HG02588 (cell line): ENCODE measurements around the gene PDE6A.

ENCODE experiments used
- ATAC-seq: cut with Tn5 transposase; IDR thresholded peaks from one replicate; pipeline ENCODE4 v1.9.1; 2021; ENCODE audit warnings: mild to moderate bottlenecking, moderate library complexity; ENCODE audit not compliant: unreplicated experiment

PDE6A gene

GRCh38 chr5:149930749-149931574 is 13.6 kb downstream of the PDE6A start:
- ATAC-seq, result no peak

- ATAC-seq, result no peak
These were observed 14.4 kb downstream of the PDE6A start for GRCh38 chr5:149930043-149930748.

DNA sequence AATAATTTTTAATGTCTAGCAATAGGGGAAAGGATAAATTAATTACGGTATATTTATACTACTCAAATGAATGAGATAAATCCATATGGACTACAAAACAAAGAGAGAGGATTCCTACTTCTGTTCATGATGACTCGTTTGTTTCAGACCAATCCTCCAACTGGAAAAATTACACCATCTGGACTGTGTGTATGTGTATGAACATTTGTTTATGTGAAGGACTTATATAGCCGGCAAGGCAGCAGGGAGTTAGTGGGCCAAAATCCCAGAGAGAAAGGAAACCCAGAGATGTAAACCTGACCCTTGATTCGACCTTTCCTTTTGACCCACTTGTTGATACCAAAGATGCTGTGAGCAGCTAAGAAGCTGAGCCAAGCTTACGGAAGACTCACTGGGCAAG is 20.1 kb downstream of the PDE6A start:
- ATAC-seq, result no peak

DNA sequence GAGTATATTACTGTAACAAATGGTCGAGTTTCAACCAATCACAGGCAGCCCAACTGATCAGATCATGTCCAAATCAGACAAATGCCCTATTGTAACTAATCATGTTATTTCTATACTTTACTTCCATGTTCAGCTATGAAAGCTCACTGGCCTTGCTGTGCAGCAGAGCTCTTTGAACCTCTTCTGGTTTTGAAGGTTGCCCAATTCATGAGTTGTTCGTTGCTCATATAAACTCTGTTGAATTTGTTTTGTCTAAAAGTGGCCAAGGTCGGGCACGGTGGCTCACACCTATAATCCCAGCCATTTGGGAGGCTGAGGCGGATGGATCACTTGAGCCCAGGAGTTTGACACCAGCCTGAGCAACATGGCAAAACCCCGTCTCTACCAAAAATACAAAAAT is 21.6 kb downstream of the PDE6A start:
- ATAC-seq, result no peak

- no peak for ATAC-seq
These were observed 23.0 kb downstream of the PDE6A start for GRCh38 chr5:149921597-149921996.

GRCh38 chr5:149917073-149917676 is 27.4 kb downstream of the PDE6A start:
- ATAC-seq, result no peak

DNA sequence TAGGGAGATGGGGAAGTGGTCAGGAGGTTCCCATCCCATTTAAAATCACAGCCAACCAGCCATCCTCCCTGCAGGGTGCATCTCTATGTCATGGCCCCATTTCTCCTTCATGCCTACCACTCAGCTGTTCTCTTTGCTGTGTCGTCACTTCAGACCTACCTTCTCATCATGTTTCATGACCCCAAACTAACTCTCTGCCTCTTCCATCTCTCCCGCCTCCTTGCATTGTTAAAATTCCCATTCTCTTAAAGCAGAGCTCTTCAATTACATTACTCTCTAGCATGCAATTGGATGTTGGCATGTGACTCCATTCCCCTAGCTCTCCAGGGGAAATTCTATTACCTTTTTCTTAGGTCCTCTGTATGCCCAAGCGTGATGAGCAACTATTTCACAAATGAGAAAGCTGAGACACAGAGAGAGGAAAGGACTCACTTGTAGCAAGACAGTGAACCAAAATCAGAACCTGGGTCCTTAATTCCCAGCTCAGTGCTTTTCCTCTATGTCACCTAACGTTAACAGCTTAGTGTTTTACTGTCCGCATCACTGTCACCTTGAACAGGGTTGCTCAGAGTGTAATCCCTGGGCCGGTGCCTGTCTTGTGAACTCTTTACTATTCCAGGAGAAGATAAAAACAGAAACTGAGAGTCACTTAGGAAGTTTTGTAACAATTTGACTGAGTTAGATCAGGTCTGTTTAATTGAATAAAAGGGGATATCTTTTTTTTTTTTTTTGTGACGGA is 28.1 kb downstream of the PDE6A start:
- no peak for ATAC-seq

- no peak for ATAC-seq
These were observed 29.0 kb downstream of the PDE6A start for GRCh38 chr5:149915392-149916260.

- no peak for ATAC-seq
These were observed 30.9 kb downstream of the PDE6A start for GRCh38 chr5:149913436-149914419.

- ATAC-seq, result no peak
These were observed 32.2 kb downstream of the PDE6A start for GRCh38 chr5:149912226-149912871.

DNA sequence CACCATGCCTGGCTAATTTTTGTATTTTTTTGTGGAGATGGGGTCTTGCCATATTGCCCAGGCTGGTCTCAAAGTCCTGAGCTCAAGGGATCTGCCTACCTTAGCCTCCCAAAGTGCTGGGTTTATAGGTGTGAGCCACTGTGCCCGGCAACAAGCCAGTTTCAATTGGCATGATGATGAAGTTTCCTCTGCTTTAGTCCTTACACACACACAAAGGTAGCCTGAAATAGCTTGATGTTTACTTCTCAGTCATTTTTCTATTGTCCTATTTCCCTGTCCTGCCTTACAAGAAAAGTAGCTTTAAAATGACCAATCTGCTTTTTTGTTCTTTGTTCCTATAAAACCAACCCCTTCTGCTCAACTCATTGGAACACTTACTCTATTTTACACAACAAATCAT is 33.6 kb downstream of the PDE6A start:
- no peak for ATAC-seq

DNA sequence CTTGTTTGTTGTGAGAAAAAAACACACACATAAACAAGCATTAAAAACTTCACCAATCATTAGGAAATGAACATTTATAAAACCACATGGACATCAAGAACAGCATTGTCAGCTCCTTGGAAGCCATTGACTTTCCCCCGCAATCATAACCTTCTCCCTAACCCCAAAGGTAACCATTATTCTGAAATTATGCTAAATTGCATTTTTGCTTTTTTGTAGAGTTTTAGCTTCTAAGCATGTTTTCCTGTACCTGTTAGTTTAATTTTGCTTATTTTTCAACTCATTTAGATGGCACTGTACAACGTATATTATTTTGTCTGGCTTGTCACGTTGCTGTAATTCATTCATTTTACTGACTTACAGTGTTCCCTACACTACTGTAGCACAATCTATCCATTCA is 36.8 kb downstream of the PDE6A start:
- no peak for ATAC-seq

- ATAC-seq, result no peak
These were observed 39.6 kb downstream of the PDE6A start for GRCh38 chr5:149904977-149905376.

DNA sequence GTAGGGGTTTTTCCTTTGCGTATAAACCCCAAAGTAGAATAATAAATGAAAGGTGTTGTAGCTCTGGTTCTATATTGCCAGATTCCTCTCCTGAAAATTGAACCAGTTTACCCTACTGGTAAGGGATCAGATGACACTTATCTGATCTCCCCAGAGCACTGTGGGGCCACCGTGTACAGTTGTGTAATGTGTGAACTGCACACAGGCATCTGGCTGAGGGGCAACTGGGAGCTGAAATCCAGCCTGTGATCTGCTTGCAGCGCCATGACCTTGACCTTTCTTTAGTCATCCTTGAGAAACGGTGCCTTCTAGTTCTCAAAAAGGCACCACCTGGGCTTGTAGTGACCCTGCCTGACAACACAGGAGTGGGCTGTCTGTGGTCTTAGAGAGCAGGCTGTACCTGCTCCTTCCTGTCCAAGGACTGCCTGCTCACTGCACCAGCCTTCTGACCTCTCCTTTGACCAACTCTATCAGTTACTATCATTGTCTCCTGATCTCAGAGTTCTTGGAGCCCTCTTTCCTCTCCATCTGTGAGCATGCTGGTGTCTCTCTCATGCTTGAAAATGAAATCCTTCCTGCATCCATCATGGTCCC is 40.2 kb downstream of the PDE6A start:
- ATAC-seq, result no peak

- no peak for ATAC-seq
These were observed 41.2 kb downstream of the PDE6A start for GRCh38 chr5:149903404-149903803.

DNA sequence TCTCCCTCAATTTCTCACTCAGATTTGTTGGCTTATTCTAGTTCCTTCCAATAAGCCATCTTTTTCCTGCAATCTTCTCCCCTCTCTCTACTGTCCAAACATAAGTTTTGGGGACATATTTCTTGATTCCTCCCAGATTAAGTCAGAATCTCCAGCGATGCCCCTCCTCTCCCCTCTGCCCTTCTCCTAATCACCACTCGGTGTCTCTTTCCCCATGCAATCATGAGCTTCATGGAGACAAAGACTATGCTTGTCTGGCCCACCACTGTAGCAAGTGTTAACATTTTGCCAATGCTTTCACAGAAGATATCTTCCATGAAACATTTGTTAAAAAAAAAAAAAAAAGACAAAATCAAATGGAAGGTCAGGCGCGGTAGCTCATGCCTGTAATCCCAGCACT is 42.4 kb downstream of the PDE6A start:
- ATAC-seq, result no peak

GRCh38 chr5:149901511-149901910 is 43.1 kb downstream of the PDE6A start:
- ATAC-seq, result no peak

DNA sequence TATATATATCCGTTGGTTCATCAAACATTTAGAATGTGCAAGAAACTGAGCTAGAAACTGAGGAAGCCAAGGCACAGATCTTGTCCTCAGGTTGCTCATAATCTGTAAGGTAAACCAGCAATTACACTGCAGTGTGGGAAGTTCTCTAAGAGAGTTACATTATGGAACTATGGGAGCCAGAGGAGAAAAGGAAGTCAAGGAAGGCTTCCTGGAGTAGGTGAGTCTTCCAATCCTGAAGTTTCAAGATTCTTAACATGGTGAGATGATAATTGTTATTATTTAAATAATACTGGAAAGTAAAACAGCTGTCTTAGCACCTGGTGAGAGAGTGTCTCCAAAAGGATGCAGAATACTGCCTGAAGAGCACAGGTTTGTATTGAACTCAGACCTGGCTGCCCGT is 44.2 kb downstream of the PDE6A start:
- ATAC-seq, result no peak
